NCI-H82 treated with DMSO at 0.1 percent for 48 hours (cell line): ENCODE results near the gene RNU5B-1.
"Not testable (repeated sequence)": the region's sequence is repeated elsewhere in the genome, so short reads cannot be mapped to it uniquely, and the experiment has no call there.

Experiments used
- DNase-seq: peaks from one replicate; lab custom pipeline; 2025; ENCODE audit not compliant: unreplicated experiment; lab: John Stamatoyannopoulos, UW

Gene RNU5B-1

GRCh38 chr15:65342493-65342892, 38.0 kb downstream of the RNU5B-1 start:
- no peak for DNase-seq

GRCh38 chr15:65343374-65343981, 39.0 kb downstream of the RNU5B-1 start:
- DNase-seq, result no peak

- DNase-seq, result no peak
Measured at GRCh38 chr15:65344214-65344913, 39.9 kb downstream of the RNU5B-1 start.

DNA sequence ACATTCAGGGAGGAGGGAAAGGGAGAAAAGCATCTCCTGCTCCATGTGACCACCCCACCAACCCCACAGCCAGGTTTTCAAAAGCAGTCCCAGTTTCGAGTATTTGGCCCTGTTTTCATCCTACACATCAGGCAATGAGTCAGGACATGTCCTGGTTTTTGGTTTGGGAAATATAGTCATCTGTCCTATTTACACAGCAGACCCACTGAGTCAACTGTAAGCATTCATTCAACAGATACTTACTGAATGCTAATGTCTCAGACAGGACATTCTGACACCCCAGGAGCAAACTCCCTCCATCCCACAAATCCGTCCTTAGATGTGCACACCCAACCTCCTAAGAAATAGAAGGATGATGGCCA, 40.4 kb downstream of the RNU5B-1 start:
- no peak for DNase-seq

DNA sequence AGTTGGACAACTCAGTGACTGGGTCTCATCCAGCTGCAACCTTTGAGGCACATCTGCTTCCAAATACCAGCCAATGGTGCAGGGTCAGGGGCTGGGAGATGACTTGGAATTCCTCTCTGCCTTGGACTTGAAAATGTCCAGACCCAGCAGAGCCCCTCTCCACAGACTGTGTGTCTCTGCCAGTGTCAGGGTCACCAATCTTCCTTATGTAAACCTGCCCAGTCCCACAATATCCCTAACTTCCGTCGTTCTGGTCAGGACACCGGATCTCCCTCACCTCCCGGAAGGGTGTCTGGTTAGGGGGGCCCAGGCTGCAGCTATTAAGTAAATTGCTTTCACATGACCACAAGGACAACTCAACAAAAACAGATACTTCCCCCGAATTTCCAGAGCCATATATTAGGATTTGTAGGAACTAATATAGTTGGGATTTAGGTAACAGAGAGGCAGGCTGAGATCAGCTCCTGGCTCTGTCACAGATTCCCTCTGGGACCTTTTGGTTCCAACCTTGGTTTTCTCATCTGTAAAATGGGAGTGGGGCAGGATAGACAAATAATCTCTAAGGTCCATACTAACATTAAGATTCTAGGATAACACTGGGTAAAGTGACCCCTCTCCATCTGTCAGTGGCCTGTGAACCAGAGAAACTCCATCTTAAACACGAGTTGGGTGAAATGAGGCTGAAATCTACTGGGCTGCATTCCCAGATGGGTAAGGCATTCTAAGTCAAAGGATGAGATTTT, 42.5 kb downstream of the RNU5B-1 start:
- DNase-seq, result no peak

DNA sequence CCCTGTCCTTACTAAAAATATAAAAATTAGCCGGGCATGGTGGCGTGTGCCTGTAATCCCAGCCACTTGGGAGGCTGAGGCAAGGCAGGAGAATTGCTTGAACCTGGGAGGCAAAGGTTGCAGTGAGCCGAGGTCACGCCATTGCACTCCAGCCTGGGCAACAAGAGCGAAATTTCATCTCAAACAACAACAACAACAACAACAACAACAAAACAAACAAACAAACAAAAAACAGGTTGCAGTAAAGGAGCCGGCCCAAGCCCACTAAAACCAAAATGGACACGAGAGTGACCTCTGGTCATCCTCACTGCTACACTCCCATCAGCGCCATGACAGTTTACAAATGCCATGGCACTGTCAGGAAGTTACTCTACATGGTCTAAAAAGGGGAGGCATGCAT, 43.3 kb downstream of the RNU5B-1 start:
- not testable (repeated sequence) for DNase-seq

GRCh38 chr15:65349338-65349737, 44.9 kb downstream of the RNU5B-1 start:
- DNase-seq, result no peak

DNA sequence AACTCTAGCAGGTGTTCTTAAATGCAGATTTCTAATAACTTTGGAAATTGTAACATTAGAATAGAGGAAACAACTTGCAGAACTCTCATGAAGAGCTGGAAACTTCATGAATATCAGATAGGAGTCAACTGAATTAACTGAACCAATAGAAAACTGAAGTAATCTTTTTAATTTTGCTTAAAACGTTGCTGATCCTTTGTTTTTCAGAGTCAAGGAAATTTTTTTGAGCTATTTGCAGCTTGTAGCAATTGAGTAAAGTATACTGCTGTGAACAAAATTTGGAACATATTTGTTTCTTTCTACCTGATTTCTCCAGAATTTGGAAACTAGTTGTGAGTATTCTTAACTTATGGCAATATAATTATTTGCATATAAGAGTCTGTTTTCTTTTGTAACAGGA, 47.5 kb downstream of the RNU5B-1 start:
- DNase-seq, result not testable (repeated sequence)
